Measurements from ENCODE around the gene LITAF.
"Not testable (repeated sequence)": the region's sequence is repeated elsewhere in the genome, so short reads cannot be mapped to it uniquely, and the experiment has no call there.

The LITAF gene

GRCh38 chr16:11601425-11601824, 14.7 kb upstream of the LITAF start:
- no peak for DNase-seq (ENCODE audit: low read depth)
- no peak overlapping the region for H3K4me3 ChIP-seq (ENCODE audit: low read depth, low read length)
- TF ChIP-seq, protein P1, sequence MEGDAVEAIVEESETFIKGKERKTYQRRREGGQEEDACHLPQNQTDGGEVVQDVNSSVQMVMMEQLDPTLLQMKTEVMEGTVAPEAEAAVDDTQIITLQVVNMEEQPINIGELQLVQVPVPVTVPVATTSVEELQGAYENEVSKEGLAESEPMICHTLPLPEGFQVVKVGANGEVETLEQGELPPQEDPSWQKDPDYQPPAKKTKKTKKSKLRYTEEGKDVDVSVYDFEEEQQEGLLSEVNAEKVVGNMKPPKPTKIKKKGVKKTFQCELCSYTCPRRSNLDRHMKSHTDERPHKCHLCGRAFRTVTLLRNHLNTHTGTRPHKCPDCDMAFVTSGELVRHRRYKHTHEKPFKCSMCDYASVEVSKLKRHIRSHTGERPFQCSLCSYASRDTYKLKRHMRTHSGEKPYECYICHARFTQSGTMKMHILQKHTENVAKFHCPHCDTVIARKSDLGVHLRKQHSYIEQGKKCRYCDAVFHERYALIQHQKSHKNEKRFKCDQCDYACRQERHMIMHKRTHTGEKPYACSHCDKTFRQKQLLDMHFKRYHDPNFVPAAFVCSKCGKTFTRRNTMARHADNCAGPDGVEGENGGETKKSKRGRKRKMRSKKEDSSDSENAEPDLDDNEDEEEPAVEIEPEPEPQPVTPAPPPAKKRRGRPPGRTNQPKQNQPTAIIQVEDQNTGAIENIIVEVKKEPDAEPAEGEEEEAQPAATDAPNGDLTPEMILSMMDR (IDR thresholded peaks at IDR 0.05; ENCODE audit: insufficient read depth, low read depth, low read length, missing control alignments): no peak

DNA sequence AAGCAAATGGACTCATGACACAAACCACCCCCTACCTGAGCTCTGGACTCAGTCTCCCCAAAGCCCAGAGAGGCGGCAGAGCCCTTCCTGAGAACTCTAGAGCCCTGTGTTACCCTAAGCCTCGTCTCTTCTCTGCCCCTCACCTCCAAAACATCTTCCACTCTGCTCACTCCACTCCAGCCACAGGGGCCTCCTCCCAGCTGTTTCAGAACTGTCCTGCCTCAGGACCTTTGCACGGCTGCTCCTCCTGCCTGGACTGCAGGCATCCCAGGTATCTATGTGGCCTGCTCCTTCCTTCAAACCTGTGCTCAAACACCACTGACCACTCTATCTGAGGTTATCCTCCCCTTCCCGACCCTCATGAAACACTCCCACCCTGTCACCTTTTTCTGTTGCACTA, 12.9 kb upstream of the LITAF start:
- TF ChIP-seq, protein P1 (IDR thresholded peaks at IDR 0.05; ENCODE audit: insufficient read depth, low read depth, low read length, missing control alignments): no peak

DNA sequence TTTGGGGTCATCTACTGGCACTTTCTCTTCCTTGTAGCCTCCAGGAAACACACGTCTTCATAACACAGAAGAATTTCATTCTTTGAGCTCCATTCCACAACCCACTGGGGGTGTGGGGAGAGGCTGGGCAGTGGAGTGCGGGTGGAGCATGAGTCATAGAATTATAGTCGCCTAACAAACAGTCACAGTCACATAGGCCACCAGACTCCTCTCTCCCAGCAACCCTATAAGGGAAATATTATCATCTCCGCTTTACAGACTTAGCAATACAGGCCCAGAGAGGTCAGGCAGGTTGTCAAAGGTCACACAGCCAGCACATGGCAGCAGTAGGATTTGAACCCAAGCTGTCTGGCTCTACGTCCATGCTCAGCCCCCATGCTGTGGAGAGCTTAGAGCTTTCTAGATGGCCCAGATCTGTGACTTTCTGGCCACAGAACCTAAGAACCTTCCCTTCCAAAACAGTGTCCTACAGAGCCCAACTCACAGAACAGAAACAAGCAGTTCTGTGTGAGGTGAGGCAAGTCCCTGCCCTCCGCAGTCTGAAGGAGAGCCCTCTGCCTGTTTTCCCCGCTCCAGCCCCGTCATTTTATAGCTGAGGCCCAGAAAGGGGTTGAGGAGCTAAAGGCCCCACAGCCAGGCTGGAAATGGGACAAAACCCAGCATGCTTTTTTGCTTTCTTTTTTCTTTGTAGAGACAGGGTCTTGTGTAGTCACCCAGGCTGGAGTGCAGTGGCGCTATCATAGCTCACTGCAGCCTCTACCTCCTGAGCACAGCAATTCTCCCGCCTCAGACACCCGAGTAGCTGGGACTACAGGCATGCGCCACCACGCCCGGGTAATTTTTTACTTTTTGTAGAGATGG, 10.7 kb upstream of the LITAF start:
- TF ChIP-seq, protein P1 (IDR thresholded peaks at IDR 0.05; ENCODE audit: insufficient read depth, low read depth, low read length, missing control alignments): no peak
- DNase-seq (ENCODE audit: low read depth): no peak

More for the DNA sequence above, 12.9 kb upstream of the LITAF start:
- no peak overlapping the region for H3K4me3 ChIP-seq (ENCODE audit: low read depth, low read length)
- no peak for DNase-seq (ENCODE audit: low read depth)

DNA sequence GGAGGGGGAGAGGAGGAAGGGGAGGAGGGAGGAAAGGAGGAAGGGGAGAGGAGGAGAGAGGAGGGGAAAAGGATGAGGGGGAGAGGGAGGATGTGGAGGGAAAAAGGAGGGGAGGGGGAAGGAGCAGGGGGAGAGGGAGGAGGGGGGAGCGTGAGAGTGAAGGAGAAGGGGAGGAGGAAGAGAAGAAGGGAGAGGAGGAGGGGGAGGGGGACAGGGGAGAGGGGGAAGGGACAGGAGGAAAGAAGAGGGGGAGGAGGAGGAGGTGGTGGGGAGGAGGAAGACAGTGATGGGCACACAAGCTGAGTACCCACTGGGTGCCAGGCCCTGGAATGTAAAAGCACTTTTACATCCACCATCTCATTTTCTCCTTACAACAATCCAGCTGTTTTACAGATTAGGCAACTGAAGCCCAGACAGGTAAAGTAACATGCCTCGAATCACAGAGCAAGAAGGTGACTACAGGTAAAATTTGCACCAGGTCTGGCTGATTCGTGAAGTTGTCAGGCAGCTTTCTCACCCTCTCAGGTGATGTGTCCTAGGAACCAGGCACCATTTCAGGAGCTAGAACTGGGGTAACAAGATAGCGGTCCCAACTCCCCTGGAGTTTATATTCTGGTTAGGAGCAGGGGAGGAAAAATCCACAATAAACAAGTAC, 10.0 kb upstream of the LITAF start:
- TF ChIP-seq, protein P1 (IDR thresholded peaks at IDR 0.05; ENCODE audit: insufficient read depth, low read depth, low read length, missing control alignments): no peak
- no peak overlapping the region for H3K4me3 ChIP-seq (ENCODE audit: low read depth, low read length)
- DNase-seq (ENCODE audit: low read depth): no peak

More for the DNA sequence above, 10.7 kb upstream of the LITAF start:
- H3K4me3 ChIP-seq (ENCODE audit: low read depth, low read length): no peak overlapping the region

GRCh38 chr16:11593581-11593980, 6.9 kb upstream of the LITAF start:
- no peak overlapping the region for H3K4me3 ChIP-seq (ENCODE audit: low read depth, low read length)
- DNase-seq (ENCODE audit: low read depth): no peak
- TF ChIP-seq, protein P1 (IDR thresholded peaks at IDR 0.05; ENCODE audit: insufficient read depth, low read depth, low read length, missing control alignments): no peak

- H3K4me3 ChIP-seq (ENCODE audit: low read depth, low read length); DNase-seq (ENCODE audit: low read depth): not testable (repeated sequence)
Measured at GRCh38 chr16:11593076-11593475, 6.4 kb upstream of the LITAF start.

GRCh38 chr16:11591630-11592029, 4.9 kb upstream of the LITAF start:
- not testable (repeated sequence) for H3K4me3 ChIP-seq (ENCODE audit: low read depth, low read length); DNase-seq (ENCODE audit: low read depth)

GRCh38 chr16:11589198-11589550, 2.5 kb upstream of the LITAF start:
- no peak overlapping the region for H3K4me3 ChIP-seq (ENCODE audit: low read depth, low read length)
- DNase-seq (ENCODE audit: low read depth): no peak
- TF ChIP-seq, protein P1 (IDR thresholded peaks at IDR 0.05; ENCODE audit: insufficient read depth, low read depth, low read length, missing control alignments): no peak
